ENCODE results near the gene EVL.

Gene EVL

GRCh38 chr14:100039903-100040302, 25.3 kb upstream of the EVL start:
- DNase-seq = no peak

GRCh38 chr14:100041271-100041670, 24.0 kb upstream of the EVL start:
- DNase-seq = no peak

DNA sequence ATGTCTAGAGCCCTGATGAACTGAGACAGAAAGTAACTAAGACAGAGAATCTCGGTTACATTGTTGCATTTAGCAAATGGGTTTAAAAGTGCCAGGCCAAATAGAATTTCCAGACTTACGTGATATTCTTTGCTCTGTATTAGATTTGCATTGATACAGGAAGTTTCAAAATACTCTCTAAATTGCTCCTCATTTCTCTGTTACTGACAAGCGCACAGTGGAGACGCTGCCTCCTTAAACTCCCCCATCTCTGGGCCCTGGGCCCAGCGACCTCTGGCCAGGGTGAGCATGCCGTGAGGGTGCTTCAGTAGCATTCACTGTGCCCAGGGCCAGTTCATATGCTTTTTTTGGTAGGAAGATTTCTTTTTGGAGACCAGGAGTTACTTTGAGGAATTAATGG, 22.9 kb upstream of the EVL start:
- no peak for DNase-seq

DNA sequence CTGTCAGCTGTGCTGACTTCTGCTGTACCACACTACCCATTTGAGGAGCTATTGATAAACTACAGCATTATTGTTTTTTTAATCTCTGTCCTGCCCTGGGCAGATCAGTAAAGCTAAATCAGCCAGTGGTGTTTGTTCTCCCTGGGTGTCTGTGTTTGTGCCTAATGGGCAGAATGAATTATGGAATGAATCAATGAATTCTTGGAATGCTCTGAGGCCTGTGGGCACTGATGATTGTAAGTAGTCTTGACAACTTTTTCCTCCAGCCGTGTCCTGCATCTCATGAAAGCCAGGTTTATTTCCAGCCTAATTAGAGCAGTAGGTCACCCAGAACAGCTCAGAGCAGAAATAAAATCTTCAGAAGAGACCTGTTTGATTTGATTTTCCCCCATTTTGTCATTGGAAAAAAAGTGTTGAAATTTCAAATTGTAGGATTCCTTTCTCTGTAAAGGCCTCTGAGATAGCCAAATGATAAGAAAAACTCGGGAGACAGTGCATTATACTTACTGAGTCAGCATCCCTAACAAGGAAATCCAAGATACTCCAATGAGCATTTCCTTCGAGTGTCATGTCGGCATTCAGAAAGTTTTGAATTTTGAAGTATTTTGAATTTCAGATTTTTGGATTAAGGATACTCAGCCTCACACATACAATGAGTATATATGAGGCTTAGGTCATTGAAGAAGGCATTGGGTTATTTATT, 19.4 kb upstream of the EVL start:
- no peak for DNase-seq

DNA sequence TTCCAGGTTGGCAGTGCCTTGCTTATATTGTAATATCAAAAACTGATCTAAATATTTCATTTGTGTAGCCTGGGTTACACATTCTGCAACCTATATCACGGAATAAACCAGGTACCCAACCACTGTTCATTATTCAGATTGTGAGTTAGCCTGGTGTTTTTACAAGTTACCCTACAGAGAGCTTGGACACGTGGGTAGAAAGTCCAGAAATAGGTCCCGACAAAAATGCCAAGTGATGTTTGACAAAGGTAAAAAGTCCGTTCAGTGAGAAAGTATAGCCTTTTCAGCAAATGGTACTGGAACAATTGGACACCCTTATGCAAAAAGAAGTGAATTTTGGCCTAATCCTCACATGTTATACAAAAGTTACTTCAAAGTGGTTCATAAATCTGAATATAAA, 17.6 kb upstream of the EVL start:
- DNase-seq = no peak

DNA sequence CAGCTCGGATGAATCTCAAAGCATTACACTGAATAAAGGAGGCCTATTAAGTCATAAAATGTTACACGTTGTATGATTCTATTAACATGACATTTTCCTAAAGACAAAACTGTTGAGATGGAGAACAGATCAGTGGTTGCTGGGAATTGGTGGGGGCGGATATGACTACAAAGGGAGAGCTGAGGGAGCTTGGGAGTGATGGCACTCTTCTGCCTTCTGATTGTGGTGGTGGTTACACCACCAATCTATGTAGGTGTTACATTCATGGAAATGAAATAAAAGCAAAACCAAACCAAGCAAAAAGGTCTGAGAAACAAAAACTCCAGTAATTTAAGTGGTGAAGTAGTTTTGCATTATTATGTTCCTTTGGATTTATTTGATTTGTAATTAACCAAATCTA, 16.4 kb upstream of the EVL start:
- DNase-seq = no peak

- DNase-seq = no peak
Observed at GRCh38 chr14:100049220-100049619, 16.0 kb upstream of the EVL start.

GRCh38 chr14:100051103-100051502, 14.1 kb upstream of the EVL start:
- DNase-seq = no peak

- DNase-seq = no peak
Observed at GRCh38 chr14:100051543-100051942, 13.7 kb upstream of the EVL start.

DNA sequence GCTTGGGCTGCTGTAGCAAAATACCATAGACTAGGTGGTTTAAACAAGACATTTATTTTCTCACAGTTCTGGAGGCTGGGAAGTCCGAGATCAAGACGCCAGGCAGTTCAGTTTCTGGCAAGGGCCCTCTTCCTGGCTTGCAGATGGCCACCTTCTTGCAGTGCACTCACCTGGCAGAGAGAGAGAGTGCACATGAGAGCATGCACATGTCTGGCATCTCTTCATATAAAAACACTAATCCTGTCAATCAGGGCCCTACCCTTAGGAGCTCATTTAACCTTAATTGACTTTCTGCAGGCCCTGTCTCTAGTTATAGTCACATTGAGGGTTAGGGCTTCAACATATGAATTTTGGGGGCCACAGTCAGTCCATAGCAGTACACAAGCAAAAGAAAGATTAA, 12.4 kb upstream of the EVL start:
- DNase-seq = no peak

DNA sequence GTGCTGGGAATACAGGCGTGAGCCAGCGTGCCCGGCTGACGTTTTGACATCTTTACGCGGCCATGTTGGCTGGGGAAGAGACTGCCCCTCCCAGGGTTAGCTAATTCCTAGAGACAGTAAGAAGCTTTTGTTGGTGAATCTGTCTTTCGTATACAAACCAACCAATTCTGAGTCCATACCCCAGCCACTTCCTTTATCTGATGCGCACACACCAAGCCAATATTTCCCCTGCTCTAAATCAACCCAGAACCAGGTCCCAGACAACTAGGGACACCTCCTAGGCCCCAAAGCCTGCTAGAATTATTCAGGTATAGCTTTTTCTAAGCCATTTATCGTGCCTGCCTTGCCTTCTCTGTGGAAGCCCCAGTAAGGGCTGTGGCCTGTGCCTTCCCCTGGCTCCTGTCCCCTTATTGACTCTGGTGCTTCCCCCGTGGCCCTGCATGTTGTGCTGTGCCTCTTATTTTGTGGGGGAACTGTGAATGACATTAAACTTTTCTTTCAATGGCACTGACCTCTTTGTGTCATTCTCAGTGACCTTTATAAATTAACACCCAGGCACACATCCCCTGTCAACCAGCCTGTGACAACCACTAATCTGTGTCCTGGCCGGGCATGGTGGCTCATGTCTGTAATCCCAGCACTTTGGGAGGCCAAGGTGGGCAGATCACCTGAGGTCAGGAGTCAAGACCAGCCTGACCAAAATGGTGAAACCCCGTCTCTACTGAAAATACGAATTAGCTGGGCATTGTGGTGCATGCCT, 10.7 kb upstream of the EVL start:
- no peak for DNase-seq

- no peak for DNase-seq
Observed at GRCh38 chr14:100056431-100056830, 8.8 kb upstream of the EVL start.

DNA sequence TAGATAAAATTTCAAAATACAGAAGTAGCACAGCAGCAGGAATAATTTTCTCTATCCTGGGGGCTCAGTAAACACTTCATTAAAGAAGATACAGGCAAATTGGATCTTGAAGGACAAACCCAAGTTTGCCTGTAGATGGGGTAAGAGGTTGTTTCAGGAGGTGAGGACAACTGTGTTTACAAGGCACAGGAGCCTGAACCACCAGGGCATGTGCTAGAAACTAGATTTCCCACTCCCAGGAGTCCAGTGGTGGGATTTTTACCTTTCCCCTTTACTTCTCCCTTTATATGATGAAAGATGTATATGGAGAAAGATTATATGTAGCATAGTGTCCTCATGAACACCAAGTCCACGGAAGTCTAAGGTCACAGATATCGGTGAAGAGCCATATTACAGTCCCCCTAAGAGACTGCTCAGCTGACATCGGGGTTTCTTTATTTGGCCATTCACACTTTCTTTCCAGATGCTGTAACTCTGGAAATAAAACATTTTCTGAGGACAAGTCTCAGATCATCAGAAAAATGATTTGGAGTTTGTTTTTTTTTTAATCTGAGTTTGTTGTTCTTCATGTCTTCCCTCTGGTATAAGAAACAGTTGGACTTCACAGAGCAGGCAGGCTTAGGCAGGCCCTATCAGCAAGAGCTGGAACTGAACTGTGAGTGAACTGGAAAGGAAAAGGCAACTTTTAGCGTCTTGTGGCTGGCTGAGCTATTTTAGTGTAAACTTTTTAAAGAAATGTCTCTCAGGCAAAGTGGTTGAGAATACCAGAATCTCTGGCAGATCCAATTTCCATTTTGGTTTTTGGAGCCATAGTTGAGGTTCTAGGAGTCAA, 8.0 kb upstream of the EVL start:
- peak; percentile 48 for DNase-seq

- DNase-seq = no peak
Observed at GRCh38 chr14:100058777-100059437, 6.3 kb upstream of the EVL start.

DNA sequence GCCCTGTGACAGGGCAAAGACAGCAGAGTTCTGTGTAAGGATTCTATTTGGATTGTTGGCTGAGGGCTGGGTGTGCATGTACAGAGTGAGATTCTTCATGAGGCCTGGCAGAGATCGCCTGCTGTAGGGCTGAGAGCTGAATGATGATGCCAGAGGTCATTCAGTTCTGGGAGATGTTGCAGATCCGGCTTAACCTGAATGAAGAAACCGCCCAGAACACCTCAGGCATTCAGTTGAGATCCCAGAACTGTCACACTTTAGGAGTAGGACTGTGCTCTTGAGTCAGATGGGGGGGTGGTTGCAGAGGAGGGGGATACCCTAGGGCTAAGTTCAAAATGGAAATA, 5.8 kb upstream of the EVL start:
- no peak for DNase-seq

DNA sequence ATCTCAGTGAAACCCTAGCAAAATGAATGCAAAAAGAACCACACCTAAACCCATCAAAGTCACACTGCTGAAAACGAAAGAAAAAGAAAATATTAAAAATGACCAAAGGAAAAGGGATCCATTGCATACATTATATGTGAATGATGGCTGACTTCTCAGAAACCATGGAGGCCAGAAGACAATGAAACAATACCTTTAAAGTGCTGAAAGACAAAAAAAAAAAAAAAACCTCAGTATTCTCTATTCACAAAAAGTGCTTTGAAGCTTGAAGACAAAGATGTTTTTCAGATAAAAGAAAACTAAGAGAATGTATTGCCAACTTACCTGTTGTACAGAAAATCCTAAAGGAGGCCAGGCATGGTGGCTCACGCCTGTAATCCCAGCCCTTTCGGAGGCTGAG, 4.5 kb upstream of the EVL start:
- no peak for DNase-seq

GRCh38 chr14:100062590-100062989, 2.6 kb upstream of the EVL start:
- DNase-seq = peak; percentile 46

GRCh38 chr14:100063314-100063941, 1.8 kb upstream of the EVL start:
- peak; percentile 46 for DNase-seq

DNA sequence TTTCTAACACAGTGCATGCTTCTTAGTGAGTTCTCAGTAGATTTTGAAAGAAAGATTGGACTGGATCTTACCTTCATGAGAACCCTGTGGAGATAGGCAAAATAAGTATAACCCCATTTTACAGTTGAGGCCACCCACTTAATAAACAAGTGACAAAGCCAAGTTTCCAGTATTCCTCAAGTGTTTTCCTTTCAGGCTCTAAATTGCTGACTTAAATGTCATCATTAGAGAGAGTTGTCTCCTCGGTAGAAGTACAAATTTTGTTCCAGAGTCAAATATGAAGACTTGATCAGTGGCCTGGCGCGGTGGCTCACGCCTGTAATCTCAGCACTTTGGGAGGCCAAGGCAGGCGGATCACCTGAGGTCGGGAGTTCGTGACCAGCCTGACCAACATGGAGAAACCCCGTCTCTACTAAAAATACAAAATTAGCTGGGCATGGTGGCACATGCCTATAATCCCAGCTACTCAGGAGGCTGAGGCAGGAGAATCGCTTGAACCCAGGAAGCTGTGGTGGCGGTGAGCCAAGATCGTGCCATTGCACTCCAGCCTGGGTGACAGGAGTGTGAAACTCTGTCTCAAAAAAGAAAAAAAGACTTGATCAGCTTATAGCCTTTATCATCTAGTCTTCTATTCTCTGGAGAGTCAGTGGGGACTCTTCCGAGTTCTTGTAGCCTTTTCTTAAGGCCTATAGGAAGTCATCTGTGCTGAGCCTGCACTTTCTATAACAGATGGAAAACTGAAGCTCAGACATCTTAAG, 708 bp upstream of the EVL start:
- DNase-seq = peak; percentile 57

GRCh38 chr14:100065942-100066574, 836 bp downstream of the EVL start:
- DNase-seq = peak; percentile 82

- DNase-seq = peak; percentile 49
Observed at GRCh38 chr14:100066962-100067361, 1.7 kb downstream of the EVL start.

- DNase-seq = peak; percentile 38
Observed at GRCh38 chr14:100067481-100067880, 2.3 kb downstream of the EVL start.

All from CD4-positive, alpha-beta T cell treated with Interleukin-17A for 4 hours (primary cell).